ENCODE measurements around the gene SCP2D1.
"Not testable (repeated sequence)": the region's sequence is repeated elsewhere in the genome, so short reads cannot be mapped to it uniquely, and the experiment has no call there.

Gene SCP2D1
- 0 to 0.22 (median 0) reads per million in 17 experiments for total RNA-seq

- DNase-seq: no peak
Observed at GRCh38 chr20:18813483-18813882, at the start of gene SCP2D1. TSS of gene SCP2D1 (plus strand) at chr20:18813783. CDS start at chr20:18813816, 33 bp downstream.

- DNase-seq: no peak
Observed at GRCh38 chr20:18767676-18768075, 45.9 kb upstream of the SCP2D1 start.

GRCh38 chr20:18773566-18773965 is 40.0 kb upstream of the SCP2D1 start:
- no peak for DNase-seq

GRCh38 chr20:18774207-18774606 is 39.4 kb upstream of the SCP2D1 start:
- no peak for DNase-seq

GRCh38 chr20:18775633-18776032 is 38.0 kb upstream of the SCP2D1 start:
- DNase-seq: no peak

GRCh38 chr20:18778690-18779392 is 34.7 kb upstream of the SCP2D1 start:
- DNase-seq: peak in 2 of 4 experiments; percentile 22 to 30

GRCh38 chr20:18780385-18781130 is 33.0 kb upstream of the SCP2D1 start:
- no peak for DNase-seq

- no peak for DNase-seq
Observed at GRCh38 chr20:18781509-18781908, 32.1 kb upstream of the SCP2D1 start.

GRCh38 chr20:18783385-18783959 is 30.1 kb upstream of the SCP2D1 start:
- no peak for DNase-seq

- DNase-seq: not testable (repeated sequence)
Observed at GRCh38 chr20:18787046-18787445, 26.5 kb upstream of the SCP2D1 start.

GRCh38 chr20:18788021-18788420 is 25.6 kb upstream of the SCP2D1 start:
- DNase-seq: peak in 1 of 4 experiments; percentile 8

GRCh38 chr20:18790787-18791186 is 22.8 kb upstream of the SCP2D1 start:
- no peak for DNase-seq

- peak; percentile 90 to 95 (median 94) for DNase-seq
Observed at GRCh38 chr20:18793625-18794427, 19.8 kb upstream of the SCP2D1 start.

- DNase-seq: no peak
Observed at GRCh38 chr20:18794428-18794787, 19.2 kb upstream of the SCP2D1 start.

GRCh38 chr20:18795366-18795765 is 18.2 kb upstream of the SCP2D1 start:
- DNase-seq: no peak

GRCh38 chr20:18796282-18796833 is 17.2 kb upstream of the SCP2D1 start:
- no peak for DNase-seq

- no peak for DNase-seq
Observed at GRCh38 chr20:18801516-18801915, 12.1 kb upstream of the SCP2D1 start.

- no peak for DNase-seq
Observed at GRCh38 chr20:18802012-18802634, 11.5 kb upstream of the SCP2D1 start.

- DNase-seq: peak in 1 of 4 experiments; percentile 7
Observed at GRCh38 chr20:18805881-18806280, 7.7 kb upstream of the SCP2D1 start.

GRCh38 chr20:18808712-18809111 is 4.9 kb upstream of the SCP2D1 start:
- no peak for DNase-seq

- DNase-seq: no peak
Observed at GRCh38 chr20:18811186-18811585, 2.4 kb upstream of the SCP2D1 start.

- DNase-seq: no peak
Observed at GRCh38 chr20:18811904-18812303, 1.7 kb upstream of the SCP2D1 start.
